ENCODE measurements around the gene DTHD1.

Gene DTHD1

GRCh38 chr4:36349938-36350549 is 68.6 kb downstream of the DTHD1 start:
- DNase-seq = no peak

GRCh38 chr4:36351082-36351666 is 69.8 kb downstream of the DTHD1 start:
- peak; percentile 59 for DNase-seq

GRCh38 chr4:36353998-36354397 is 72.6 kb downstream of the DTHD1 start:
- DNase-seq = no peak

GRCh38 chr4:36358173-36358572 is 76.8 kb downstream of the DTHD1 start:
- DNase-seq = no peak

- no peak for DNase-seq
Measured at GRCh38 chr4:36360755-36361154, 79.3 kb downstream of the DTHD1 start.

GRCh38 chr4:36363024-36363423 is 81.6 kb downstream of the DTHD1 start:
- no peak for DNase-seq

- DNase-seq = no peak
Measured at GRCh38 chr4:36374836-36375511, 93.6 kb downstream of the DTHD1 start.

GRCh38 chr4:36385951-36386571 is 104.6 kb downstream of the DTHD1 start:
- peak; percentile 21 for DNase-seq

- no peak for DNase-seq
Measured at GRCh38 chr4:36386691-36387090, 105.3 kb downstream of the DTHD1 start.

GRCh38 chr4:36388710-36389109 is 107.3 kb downstream of the DTHD1 start:
- DNase-seq = no peak

GRCh38 chr4:36391411-36391810 is 110.0 kb downstream of the DTHD1 start:
- DNase-seq = no peak

- DNase-seq = no peak
Measured at GRCh38 chr4:36392024-36392423, 110.6 kb downstream of the DTHD1 start.

GRCh38 chr4:36392916-36393315 is 111.5 kb downstream of the DTHD1 start:
- DNase-seq = no peak
